Nephron progenitor cell (in vitro differentiated cells): Measurements from ENCODE around the gene CPED1.

Source experiments
- DNase-seq: peaks from one replicate; pipeline ENCODE4 v3.0.0; 2021
- H3K27ac Mint-ChIP-seq: 2 replicates; pipeline ENCODE4 v1.8.0; 2021; ENCODE audit warnings: mild to moderate bottlenecking, moderate library complexity, mixed read lengths
- H3K27me3 Mint-ChIP-seq: 2 replicates; pipeline ENCODE4 v1.8.0; 2021; ENCODE audit warnings: mild to moderate bottlenecking, low read depth, mixed read lengths; ENCODE audit not compliant: poor library complexity
- H3K36me3 Mint-ChIP-seq: 2 replicates; pipeline ENCODE4 v1.8.0; 2021; ENCODE audit warnings: low read depth, mixed read lengths
- H3K4me1 Mint-ChIP-seq: 2 replicates; pipeline ENCODE4 v1.8.0; 2021; ENCODE audit warnings: mixed read lengths
- H3K4me3 Mint-ChIP-seq: 2 replicates; pipeline ENCODE4 v1.8.0; 2021; ENCODE audit warnings: mild to moderate bottlenecking, moderate library complexity, mixed read lengths
- H3K9me3 Mint-ChIP-seq: 2 replicates; pipeline ENCODE4 v1.8.0; 2021; ENCODE audit warnings: mild to moderate bottlenecking, moderate library complexity, mixed read lengths
- CTCF ChIP-seq: fragments of 200-600 bp; sonication (generic); IDR thresholded peaks from 2 replicates; pipeline ENCODE4 v1.5.0; 2021; ENCODE audit warnings: antibody characterized with exemption

Gene CPED1

DNA sequence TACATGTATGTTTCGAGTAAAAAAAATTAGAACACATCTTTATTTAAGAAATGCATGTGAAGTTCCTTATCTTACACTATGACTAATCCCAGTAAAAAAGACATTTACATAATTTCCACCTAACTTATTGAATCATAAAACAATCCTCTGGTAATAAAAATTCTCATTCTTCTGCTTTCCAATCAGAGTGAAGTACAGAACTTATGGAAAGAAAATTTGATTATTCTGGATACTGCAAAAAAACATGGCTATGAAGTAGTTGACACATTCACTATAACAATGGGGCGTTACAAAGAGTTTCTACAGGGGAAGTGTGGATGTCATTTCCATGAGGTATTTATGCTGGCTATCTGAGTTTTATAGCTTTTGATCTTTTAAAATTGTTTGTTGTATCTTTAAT, 282.6 kb downstream of the CPED1 start:
- no peak for TF ChIP-seq CTCF
- Mint-ChIP-seq H3K36me3 (no peaks in the 10 kb centered on the region), H3K27me3 (no peaks in the 10 kb centered on the region), H3K4me1 (peaks cover 4% of the 10 kb centered on the region), H3K9me3 (peaks cover 3% of the 10 kb centered on the region), H3K4me3 (no peak overlapping the region), H3K27ac (no peak overlapping the region)
- no peak for DNase-seq

DNA sequence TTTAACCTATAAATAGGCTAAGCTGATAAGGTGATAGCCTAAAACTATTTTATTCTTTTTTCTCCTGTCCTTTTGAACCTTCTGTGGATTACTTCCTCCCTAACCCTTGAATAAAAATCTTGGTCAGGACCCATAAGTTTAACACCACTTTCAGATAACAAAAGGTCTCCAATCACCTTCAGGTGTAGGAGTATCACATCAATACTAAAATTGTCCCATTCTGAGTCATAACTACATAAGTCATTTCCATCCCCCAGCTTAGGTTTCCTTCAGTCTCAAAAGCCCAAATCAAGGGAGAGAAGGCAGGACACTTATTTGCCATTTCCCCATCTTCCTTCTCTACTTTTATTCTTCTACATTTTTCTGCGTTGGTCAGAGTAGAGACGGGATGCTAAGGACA, 283.4 kb downstream of the CPED1 start:
- no peaks in the 10 kb centered on the region for H3K36me3 Mint-ChIP-seq
- no peak overlapping the region for H3K4me3 Mint-ChIP-seq
- TF ChIP-seq CTCF, result no peak
- H3K9me3 Mint-ChIP-seq, result peaks cover 3% of the 10 kb centered on the region
- H3K27ac Mint-ChIP-seq, result no peak overlapping the region
- H3K4me1 Mint-ChIP-seq, result peaks cover 4% of the 10 kb centered on the region
- no peaks in the 10 kb centered on the region for H3K27me3 Mint-ChIP-seq
- DNase-seq, result no peak

DNA sequence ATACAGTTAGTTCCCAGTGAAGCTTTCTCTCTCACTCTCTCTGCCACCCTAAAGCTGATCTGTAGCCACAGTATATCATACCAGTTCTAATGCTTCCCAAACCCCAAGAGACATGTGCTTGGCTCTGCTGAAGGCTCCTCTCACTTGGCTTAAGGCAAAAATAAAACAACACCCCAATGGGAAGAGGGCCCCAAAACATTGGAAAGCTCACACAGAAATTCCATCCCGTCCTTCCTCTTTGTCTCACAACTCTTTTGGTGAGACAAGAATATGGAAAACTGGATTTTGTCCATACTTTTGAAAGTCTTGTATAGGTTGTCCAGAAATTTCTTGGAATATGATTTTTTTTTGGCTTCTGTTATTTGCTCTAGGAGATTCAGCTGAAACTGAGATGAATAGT, 284.2 kb downstream of the CPED1 start:
- H3K4me1 Mint-ChIP-seq, result peaks cover 4% of the 10 kb centered on the region
- TF ChIP-seq CTCF, result no peak
- H3K36me3 Mint-ChIP-seq, result no peaks in the 10 kb centered on the region
- no peak for DNase-seq
- H3K27ac Mint-ChIP-seq, result no peak overlapping the region
- no peaks in the 10 kb centered on the region for H3K27me3 Mint-ChIP-seq
- H3K9me3 Mint-ChIP-seq, result peaks cover 3% of the 10 kb centered on the region
- no peak overlapping the region for H3K4me3 Mint-ChIP-seq

DNA sequence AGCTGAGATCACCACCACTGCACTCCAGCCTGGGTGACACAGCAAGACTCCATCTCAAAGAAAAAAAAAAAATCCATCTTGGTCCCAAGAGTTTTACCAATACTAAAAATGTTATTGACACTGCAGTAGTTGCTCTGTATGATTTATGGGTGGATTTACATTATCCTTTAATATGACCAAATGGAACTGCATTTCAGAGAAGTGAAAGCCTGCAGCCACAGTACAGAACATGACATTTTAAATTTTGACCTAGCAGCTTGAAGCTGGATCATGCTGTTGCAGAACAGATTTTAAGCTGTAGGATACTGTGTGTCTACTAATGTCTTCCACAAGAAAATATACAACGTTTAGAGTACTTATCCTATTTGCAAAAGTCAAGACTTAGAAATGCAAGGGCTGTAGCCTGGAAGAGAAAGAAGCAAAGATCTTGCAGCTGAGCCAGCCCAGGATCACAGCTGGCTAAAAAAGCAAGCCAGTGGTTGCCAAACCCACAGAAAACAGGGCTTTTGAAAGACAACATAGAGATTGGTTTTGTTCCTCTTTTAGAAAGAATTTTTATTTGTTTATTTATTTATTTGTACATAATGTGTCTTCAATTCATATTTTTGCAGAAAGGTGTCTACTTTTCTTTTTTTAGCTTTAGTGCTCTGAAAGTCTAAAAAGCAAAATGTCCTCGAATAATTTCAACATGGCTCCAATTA, 285.1 kb downstream of the CPED1 start:
- Mint-ChIP-seq H3K9me3 (peaks cover 3% of the 10 kb centered on the region), H3K27ac (no peak overlapping the region), H3K4me3 (no peak overlapping the region), H3K4me1 (peaks cover 4% of the 10 kb centered on the region), H3K36me3 (no peaks in the 10 kb centered on the region), H3K27me3 (no peaks in the 10 kb centered on the region)
- TF ChIP-seq CTCF, result no peak
- no peak for DNase-seq

GRCh38 chr7:121274467-121274866, 286.0 kb downstream of the CPED1 start:
- H3K27me3 Mint-ChIP-seq, result no peaks in the 10 kb centered on the region
- TF ChIP-seq CTCF, result no peak

DNA sequence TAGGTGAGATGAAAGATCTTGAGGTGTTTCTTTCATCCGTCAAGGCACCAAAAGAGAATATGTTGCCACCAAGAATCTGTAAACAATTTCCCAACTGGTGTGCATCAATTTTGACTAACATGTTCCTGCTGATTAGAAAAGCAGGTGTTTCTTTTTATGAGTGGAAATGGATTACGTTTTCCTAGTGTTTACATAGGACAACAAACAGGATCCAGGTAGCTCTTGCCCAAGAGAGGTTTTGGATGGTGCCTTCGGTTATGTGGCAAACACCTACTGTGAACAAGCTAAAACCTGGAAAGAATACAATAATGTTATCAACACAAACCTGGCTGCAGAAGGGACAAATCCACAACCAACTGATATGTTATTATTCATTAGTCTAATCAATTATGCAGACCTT, 286.7 kb downstream of the CPED1 start:
- Mint-ChIP-seq H3K4me3 (no peak overlapping the region), H3K36me3 (no peaks in the 10 kb centered on the region), H3K27me3 (no peaks in the 10 kb centered on the region), H3K4me1 (peaks cover 4% of the 10 kb centered on the region), H3K27ac (no peak overlapping the region), H3K9me3 (no peaks in the 10 kb centered on the region)
- TF ChIP-seq CTCF, result no peak
- no peak for DNase-seq

More at GRCh38 chr7:121274467-121274866, 286.0 kb downstream of the CPED1 start:
- peaks cover 4% of the 10 kb centered on the region for H3K4me1 Mint-ChIP-seq
- peaks cover 3% of the 10 kb centered on the region for H3K9me3 Mint-ChIP-seq
- H3K27ac Mint-ChIP-seq, result no peak overlapping the region
- no peaks in the 10 kb centered on the region for H3K36me3 Mint-ChIP-seq
- no peak overlapping the region for H3K4me3 Mint-ChIP-seq
- DNase-seq, result no peak
